Cardiac muscle cell (in vitro differentiated cells and primary cell): ENCODE results near the gene VASN. TPM values are rescaled to one million over a fixed set of nuclear protein-coding genes. Genes with fewer than 3 reads are reported as not detected.
A peak's percentile ranks its signal among the peaks of the same experiment; 100 is the strongest.

Source experiments
- DNase-seq, 2 donors: peaks; one replicate each; pipeline versions ENCODE4 v3.0.0 to v3.0.0-alpha.2; 2010 to 2017; ENCODE audit warnings: low read depth in 1 of 2, low spot score in 1 of 2
- H3K27ac ChIP-seq: fragments of 200-600 bp; sonication (generic); 2 replicates; pipeline ENCODE4 v1.5.1; 2016
- H3K27me3 ChIP-seq: fragments of 200-600 bp; sonication (generic); 2 replicates; pipeline ENCODE4 v1.6.0; 2016; ENCODE audit warnings: control low read depth
- H3K36me3 ChIP-seq: fragments of 200-600 bp; sonication (generic); 2 replicates; pipeline ENCODE4 v1.5.1; 2016; ENCODE audit warnings: control low read depth
- H3K4me1 ChIP-seq: fragments of 200-600 bp; sonication (generic); 2 replicates; pipeline ENCODE4 v1.8.1; 2017; ENCODE audit warnings: low read depth, mild to moderate bottlenecking, mixed run types
- H3K4me3 ChIP-seq: fragments of 200-600 bp; sonication (generic); 2 replicates; pipeline ENCODE4 v1.5.1; 2016; ENCODE audit warnings: mild to moderate bottlenecking
- H3K9me3 ChIP-seq: fragments of 200-600 bp; sonication (generic); 2 replicates; pipeline ENCODE4 v1.5.1; 2017; ENCODE audit warnings: low read depth, mild to moderate bottlenecking, control low read depth
- polyA plus RNA-seq: library from polyadenylated mRNA; unstranded; fragments of >200 nt; fragmentation: Nextera tagmentation; extraction: Ambion mirVana; gene quantifications from 2 replicates; pipeline ENCODE4 v1.2.1, GENCODE V29; 2016
- total RNA-seq: library from RNA; depleted of rRNA; stranded (reverse); fragments of >200 nt; gene quantifications from 2 replicates; pipeline ENCODE4 v1.2.3, GENCODE V29; 2016
- TF ChIP-seq, protein P1 (sequence below): IDR thresholded peaks from 2 replicates; pipeline ENCODE4 v1.5.1; 2012; ENCODE audit warnings: low read depth, mild to moderate bottlenecking, low read length

The VASN gene
- total and polyA plus RNA-seq, 2 experiments from 2014 or later, result 18.9 to 33.3 TPM

DNA sequence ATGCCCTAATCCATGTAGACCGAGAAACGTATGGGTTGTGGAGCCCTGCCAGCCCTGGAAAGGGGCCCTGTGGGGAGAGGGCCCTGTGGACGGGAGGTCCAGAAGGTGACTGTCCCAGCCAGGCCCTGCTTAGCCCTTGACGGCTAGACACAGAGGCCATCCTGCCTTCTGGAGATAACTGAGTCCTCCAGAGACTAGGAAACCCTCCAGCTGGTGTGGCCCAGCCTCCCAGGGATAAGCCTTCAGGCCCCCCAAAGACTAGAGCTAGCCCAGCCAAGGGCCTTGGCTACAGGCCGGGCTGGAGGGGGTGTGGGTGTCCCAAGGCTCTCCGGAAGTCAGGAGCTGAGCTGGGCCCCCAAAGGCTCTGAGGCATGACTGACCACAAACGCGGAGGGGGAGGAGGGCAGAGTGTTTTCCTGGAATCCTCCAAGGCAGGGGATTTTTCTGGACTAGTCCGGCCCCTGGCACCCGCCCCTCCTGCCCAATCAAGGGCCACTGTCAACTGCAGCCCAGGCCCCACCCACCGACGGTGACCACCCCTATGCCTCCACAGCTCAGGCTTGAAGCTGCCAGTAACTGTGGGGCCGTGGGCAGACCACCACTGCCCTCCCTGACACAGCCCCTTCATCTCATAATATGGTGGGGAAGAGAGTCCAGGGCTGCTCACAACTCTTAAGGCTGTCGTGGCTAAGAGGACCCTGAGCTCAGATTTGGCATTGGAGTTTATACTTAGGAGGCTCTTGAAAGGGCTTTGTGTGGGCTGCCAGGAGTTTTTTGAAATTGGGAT is 885 bp upstream of the VASN start:
- no peaks in the 10 kb centered on the region for H3K27me3 ChIP-seq
- no peaks in the 10 kb centered on the region for H3K36me3 ChIP-seq
- TF ChIP-seq, protein P1, sequence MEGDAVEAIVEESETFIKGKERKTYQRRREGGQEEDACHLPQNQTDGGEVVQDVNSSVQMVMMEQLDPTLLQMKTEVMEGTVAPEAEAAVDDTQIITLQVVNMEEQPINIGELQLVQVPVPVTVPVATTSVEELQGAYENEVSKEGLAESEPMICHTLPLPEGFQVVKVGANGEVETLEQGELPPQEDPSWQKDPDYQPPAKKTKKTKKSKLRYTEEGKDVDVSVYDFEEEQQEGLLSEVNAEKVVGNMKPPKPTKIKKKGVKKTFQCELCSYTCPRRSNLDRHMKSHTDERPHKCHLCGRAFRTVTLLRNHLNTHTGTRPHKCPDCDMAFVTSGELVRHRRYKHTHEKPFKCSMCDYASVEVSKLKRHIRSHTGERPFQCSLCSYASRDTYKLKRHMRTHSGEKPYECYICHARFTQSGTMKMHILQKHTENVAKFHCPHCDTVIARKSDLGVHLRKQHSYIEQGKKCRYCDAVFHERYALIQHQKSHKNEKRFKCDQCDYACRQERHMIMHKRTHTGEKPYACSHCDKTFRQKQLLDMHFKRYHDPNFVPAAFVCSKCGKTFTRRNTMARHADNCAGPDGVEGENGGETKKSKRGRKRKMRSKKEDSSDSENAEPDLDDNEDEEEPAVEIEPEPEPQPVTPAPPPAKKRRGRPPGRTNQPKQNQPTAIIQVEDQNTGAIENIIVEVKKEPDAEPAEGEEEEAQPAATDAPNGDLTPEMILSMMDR, result no peak
- H3K4me3 ChIP-seq, result no peak overlapping the region
- DNase-seq, result peak in 1 of 2 donors; percentile 99
- H3K9me3 ChIP-seq, result no peaks in the 10 kb centered on the region
- peak overlapping the region; percentile 89 for H3K27ac ChIP-seq
- H3K4me1 ChIP-seq, result peaks cover 33% of the 10 kb centered on the region

DNA sequence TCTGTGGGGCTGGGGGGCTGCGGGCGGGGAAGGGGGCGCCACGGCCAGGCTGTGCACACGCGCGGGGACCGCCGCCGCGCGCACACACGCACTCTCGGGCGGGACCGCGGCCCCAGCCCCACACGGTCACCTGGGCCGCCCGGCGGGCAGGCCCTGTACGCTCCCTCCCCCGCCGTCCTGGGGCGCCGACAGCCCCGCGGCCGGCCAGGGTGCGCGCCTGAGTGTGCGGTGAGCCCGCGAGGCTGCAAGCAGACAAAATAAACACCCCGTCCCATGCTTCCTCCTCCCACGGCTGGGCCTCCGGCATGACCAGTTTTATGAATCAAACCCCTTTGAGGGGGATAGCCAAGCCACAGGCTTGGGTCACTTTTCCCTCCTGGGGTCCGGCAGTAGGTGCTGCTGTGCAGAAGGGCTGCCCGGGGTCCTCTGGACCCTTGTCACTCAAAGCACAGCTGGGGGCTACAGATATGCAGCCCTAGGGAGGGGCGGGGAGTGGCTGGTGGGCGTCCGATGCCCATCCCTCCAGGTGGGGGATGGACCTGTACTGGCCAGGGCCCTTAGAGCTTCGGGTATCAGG is 441 bp downstream of the VASN start:
- no peaks in the 10 kb centered on the region for H3K27me3 ChIP-seq
- H3K9me3 ChIP-seq, result no peaks in the 10 kb centered on the region
- peak overlapping the region; percentile 89 for H3K27ac ChIP-seq
- H3K4me1 ChIP-seq, result peaks cover 40% of the 10 kb centered on the region
- peak overlapping the region; percentile 75 for H3K4me3 ChIP-seq
- H3K36me3 ChIP-seq, result no peaks in the 10 kb centered on the region
- TF ChIP-seq, protein P1, result no peak
- DNase-seq, result no peak

DNA sequence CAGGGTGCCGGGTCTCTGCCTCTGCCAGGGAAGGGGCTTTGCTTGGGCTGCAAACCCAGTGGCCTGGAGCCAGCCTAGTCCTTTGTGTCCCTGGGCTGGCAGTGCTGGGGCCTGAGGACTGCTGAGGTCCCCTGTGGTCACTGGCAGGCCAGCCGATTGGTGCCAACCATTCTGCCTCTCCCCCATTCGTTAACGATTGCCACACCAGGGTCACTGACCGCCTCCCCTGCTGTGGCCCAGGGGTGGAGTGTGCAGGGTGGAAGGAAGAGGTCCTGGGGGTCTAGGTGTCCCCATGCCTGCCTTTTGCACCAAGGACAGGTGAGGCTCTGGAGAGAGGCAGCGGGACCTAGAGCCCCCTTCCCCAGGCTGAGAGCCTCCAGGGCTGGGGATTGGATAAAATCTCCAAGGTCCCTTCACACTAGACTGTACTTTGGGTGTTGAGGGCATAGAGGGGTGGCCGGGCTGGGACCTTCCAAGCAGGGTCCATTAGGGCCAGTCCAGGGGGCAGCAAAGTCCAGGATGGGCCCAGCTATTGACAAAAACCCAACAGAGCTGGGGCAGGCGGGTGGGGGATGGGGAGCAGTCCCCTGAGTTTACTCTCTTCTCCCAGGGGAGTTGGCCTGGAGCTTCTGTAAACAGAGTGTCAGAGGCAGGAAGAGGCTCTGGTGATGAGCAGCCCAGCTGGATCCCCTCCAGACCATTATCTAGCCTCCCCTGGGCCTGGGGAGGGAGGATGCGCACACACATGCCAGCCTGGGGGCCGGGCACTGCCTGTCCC is 1.1 kb downstream of the VASN start:
- H3K4me1 ChIP-seq, result peaks cover 46% of the 10 kb centered on the region
- TF ChIP-seq, protein P1, result no peak
- H3K36me3 ChIP-seq, result no peaks in the 10 kb centered on the region
- no peak overlapping the region for H3K27ac ChIP-seq
- H3K4me3 ChIP-seq, result peak overlapping the region; percentile 75
- DNase-seq, result peak in 1 of 2 donors; percentile 64
- H3K27me3 ChIP-seq, result no peaks in the 10 kb centered on the region
- H3K9me3 ChIP-seq, result no peaks in the 10 kb centered on the region

DNA sequence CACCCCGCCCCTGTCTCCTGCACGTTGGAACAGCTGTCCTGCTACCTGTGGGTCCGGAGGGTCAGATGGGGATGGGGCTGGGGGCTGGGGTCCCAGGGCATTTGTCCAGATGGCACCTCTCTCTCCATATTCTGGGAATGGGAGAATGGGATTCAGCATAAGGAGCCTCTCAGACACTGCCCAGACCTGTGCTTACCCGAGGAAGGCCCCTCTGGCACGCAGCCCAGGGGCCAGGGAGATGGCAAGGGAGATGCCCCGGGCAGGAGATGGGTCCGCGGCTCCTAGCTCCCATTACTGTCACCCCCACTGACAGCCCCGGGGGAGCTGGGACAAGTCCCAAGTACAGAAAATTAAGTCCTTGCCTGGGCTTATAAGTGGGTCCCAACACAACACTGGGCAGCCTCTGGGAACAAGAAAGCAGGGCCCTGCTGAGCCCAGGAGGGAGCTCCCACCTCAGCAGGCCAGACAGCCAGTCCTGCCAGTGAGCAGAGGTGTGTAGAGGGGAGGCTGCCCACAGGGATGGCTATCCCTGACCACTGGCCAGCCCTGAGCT is 1.8 kb downstream of the VASN start:
- Histone ChIP-seq H3K9me3 (no peaks in the 10 kb centered on the region), H3K4me3 (peak overlapping the region; percentile 75), H3K27me3 (no peaks in the 10 kb centered on the region), H3K4me1 (peaks cover 53% of the 10 kb centered on the region), H3K27ac (peak overlapping the region; percentile 86), H3K36me3 (no peaks in the 10 kb centered on the region)
- DNase-seq, result no peak
- TF ChIP-seq, protein P1, result no peak

DNA sequence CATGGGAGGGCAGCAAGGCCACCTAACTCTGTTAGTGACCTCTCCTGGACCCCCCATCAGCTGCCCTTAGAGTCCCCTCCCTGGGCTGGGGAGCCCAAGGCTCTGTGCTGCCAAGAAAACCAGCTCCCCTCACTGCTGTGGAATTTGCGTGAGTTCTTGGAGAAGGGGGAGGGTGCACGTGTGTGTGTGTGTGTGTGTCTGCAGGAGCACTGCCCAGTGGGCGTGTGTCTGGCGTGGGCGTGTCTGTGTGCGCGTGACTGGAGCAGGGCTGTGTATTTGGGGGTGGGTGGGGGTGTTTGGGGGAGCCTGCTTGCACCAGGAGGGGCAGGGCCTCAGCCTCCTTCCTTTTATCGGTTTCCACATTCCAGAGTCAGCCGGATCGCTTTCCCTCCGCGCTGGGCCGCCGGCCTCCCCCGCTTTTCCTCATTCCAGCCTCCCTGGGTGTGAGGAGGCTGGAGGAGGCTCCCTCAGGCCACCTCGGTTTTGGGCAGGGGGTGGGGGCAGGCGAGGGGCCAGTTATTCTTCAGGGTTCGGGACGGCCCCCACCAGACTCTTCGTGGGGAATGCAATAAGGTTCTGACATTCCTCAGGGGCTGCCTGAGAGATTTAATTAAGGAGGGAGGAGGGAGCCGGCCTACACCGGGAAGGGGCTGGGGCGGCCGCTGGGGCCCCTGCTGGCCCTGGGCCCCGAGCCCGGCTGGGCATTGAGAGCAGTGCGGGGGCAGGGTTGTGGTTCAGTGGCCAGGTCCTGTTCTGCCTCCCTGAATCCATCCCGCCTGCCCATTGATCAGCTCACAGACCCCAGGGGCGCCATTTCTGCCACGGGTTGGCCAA is 2.5 kb downstream of the VASN start:
- peak overlapping the region; percentile 86 for H3K27ac ChIP-seq
- H3K9me3 ChIP-seq, result no peaks in the 10 kb centered on the region
- DNase-seq, result peak; percentile 61 to 99
- no peaks in the 10 kb centered on the region for H3K27me3 ChIP-seq
- no peaks in the 10 kb centered on the region for H3K36me3 ChIP-seq
- H3K4me3 ChIP-seq, result no peak overlapping the region
- peaks cover 59% of the 10 kb centered on the region for H3K4me1 ChIP-seq
- TF ChIP-seq, protein P1, result no peak
